GM19395 (cell line): Measurements from ENCODE around the gene SYNJ2.

Source experiments
- ATAC-seq: cut with Tn5 transposase; IDR thresholded peaks from one replicate; pipeline ENCODE4 v1.9.1; 2021; ENCODE audit warnings: mild to moderate bottlenecking, moderate library complexity; ENCODE audit not compliant: unreplicated experiment

Gene SYNJ2

GRCh38 chr6:158026901-158027589, 45.4 kb downstream of the SYNJ2 start:
- ATAC-seq: no peak

GRCh38 chr6:158027590-158028285, 46.1 kb downstream of the SYNJ2 start:
- no peak for ATAC-seq

- no peak for ATAC-seq
These were observed 46.8 kb downstream of the SYNJ2 start for GRCh38 chr6:158028421-158028820.

GRCh38 chr6:158028876-158029275, 47.2 kb downstream of the SYNJ2 start:
- ATAC-seq: no peak

GRCh38 chr6:158029668-158030230, 48.1 kb downstream of the SYNJ2 start:
- no peak for ATAC-seq

GRCh38 chr6:158030380-158031300, 49.0 kb downstream of the SYNJ2 start:
- ATAC-seq: no peak

GRCh38 chr6:158031381-158032353, 50.0 kb downstream of the SYNJ2 start:
- ATAC-seq: no peak

GRCh38 chr6:158032354-158032733, 50.7 kb downstream of the SYNJ2 start:
- ATAC-seq: no peak

- no peak for ATAC-seq
These were observed 51.6 kb downstream of the SYNJ2 start for GRCh38 chr6:158033077-158033750.

GRCh38 chr6:158033751-158034702, 52.4 kb downstream of the SYNJ2 start:
- ATAC-seq: no peak

GRCh38 chr6:158036261-158036660, 54.6 kb downstream of the SYNJ2 start:
- ATAC-seq: no peak

- ATAC-seq: no peak
These were observed 55.4 kb downstream of the SYNJ2 start for GRCh38 chr6:158037021-158037420.

- no peak for ATAC-seq
These were observed 56.1 kb downstream of the SYNJ2 start for GRCh38 chr6:158037771-158038170.

GRCh38 chr6:158038291-158039177, 56.9 kb downstream of the SYNJ2 start:
- ATAC-seq: no peak

- ATAC-seq: no peak
These were observed 57.5 kb downstream of the SYNJ2 start for GRCh38 chr6:158039178-158039557.

- ATAC-seq: no peak
These were observed 57.9 kb downstream of the SYNJ2 start for GRCh38 chr6:158039571-158040050.
